ENCODE results near the gene OTUB2. TPM values are rescaled to one million over a fixed set of nuclear protein-coding genes. Genes with fewer than 3 reads are reported as not detected.
A peak's percentile ranks its signal among the peaks of the same experiment; 100 is the strongest.

The OTUB2 gene
- total RNA-seq, 1 donor from 2014 or later, result 1.9 TPM

GRCh38 chr14:93986955-93987354 lies 39.2 kb upstream of the OTUB2 start:
- no peak for DNase-seq
- Histone ChIP-seq H3K4me3 (no peak overlapping the region), H3K9me3 (no peaks in the 10 kb centered on the region), H3K27me3 (ENCODE audit: low read depth) (peaks cover 5% of the 10 kb centered on the region), H3K36me3 (no peaks in the 10 kb centered on the region), H3K4me1 (no peaks in the 10 kb centered on the region), H3K27ac (no peak overlapping the region)
- intact Hi-C loops (cut with DNase I), result no loop called here
- TF ChIP-seq, protein P1, sequence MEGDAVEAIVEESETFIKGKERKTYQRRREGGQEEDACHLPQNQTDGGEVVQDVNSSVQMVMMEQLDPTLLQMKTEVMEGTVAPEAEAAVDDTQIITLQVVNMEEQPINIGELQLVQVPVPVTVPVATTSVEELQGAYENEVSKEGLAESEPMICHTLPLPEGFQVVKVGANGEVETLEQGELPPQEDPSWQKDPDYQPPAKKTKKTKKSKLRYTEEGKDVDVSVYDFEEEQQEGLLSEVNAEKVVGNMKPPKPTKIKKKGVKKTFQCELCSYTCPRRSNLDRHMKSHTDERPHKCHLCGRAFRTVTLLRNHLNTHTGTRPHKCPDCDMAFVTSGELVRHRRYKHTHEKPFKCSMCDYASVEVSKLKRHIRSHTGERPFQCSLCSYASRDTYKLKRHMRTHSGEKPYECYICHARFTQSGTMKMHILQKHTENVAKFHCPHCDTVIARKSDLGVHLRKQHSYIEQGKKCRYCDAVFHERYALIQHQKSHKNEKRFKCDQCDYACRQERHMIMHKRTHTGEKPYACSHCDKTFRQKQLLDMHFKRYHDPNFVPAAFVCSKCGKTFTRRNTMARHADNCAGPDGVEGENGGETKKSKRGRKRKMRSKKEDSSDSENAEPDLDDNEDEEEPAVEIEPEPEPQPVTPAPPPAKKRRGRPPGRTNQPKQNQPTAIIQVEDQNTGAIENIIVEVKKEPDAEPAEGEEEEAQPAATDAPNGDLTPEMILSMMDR (IDR thresholded peaks at IDR 0.05), result no peak
- peak in 1 of 2 donors; percentile 24 for ATAC-seq

DNA sequence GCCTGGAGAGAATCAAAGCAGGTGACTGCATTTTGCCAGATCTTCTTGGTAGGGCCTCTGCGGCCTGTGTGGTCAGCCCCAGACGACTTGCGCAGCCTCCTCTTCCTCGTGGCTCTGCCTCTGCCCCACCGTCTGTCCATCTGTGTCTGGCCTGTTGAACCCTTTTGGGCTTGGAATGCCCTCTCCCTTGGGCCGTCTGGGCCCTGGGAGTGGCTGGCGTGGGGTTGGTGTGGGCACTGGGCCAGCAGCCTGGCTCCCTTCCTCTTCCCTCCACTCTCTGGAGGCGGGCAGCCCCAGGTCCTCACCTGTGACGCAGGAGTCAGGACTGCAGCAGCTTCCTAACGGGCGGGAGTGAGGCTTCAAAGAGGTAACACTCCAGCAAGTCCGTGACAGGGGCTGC lies 38.8 kb upstream of the OTUB2 start:
- Histone ChIP-seq H3K9me3 (no peaks in the 10 kb centered on the region), H3K4me3 (no peak overlapping the region), H3K27me3 (ENCODE audit: low read depth) (peaks cover 5% of the 10 kb centered on the region), H3K4me1 (no peaks in the 10 kb centered on the region), H3K27ac (no peak overlapping the region), H3K36me3 (no peaks in the 10 kb centered on the region)
- TF ChIP-seq, protein P1 (IDR thresholded peaks at IDR 0.05), result no peak
- intact Hi-C loops (cut with DNase I), result no loop called here
- ATAC-seq (no peak), DNase-seq (no peak)

DNA sequence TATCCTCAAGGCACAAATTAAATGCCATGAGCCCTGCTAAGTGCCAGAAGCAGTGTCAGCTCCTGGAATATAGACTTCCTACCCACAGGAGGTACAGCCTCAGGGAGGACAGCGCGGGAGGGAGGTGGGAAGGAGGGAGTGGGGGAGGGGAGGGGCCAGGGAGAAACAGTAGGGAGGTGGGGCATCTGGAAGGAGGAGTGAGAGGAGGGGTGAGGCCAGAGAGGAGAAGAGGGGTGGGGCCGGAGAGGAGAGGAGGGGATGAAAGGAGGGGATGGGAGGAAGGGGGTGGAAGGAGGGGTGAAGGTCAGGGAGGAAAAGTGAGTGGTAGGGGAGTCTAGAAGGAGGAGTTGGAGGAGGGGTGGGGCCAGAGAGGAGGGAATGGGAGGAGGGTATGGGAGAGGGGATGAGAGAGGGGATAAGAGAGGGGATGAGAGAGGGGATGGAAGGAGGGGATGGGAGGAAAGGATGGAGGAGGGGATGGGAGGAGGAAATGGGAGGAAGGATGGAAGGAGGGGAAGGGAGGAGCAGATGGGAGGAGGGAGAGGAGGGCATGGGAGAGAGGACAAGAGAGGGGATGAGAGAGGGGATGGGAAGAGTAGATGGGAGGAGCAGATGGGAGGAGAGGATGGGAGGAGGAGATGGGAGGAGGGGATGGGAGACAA lies 38.2 kb upstream of the OTUB2 start:
- no peaks in the 10 kb centered on the region for H3K9me3 ChIP-seq
- H3K27me3 ChIP-seq (ENCODE audit: low read depth), result peaks cover 5% of the 10 kb centered on the region
- H3K36me3 ChIP-seq, result no peaks in the 10 kb centered on the region
- TF ChIP-seq, protein P1 (IDR thresholded peaks at IDR 0.05), result no peak
- H3K4me3 ChIP-seq, result no peak overlapping the region
- intact Hi-C loops (cut with DNase I), result no loop called here
- DNase-seq, result no peak
- no peaks in the 10 kb centered on the region for H3K4me1 ChIP-seq
- no peak overlapping the region for H3K27ac ChIP-seq
- no peak for ATAC-seq

DNA sequence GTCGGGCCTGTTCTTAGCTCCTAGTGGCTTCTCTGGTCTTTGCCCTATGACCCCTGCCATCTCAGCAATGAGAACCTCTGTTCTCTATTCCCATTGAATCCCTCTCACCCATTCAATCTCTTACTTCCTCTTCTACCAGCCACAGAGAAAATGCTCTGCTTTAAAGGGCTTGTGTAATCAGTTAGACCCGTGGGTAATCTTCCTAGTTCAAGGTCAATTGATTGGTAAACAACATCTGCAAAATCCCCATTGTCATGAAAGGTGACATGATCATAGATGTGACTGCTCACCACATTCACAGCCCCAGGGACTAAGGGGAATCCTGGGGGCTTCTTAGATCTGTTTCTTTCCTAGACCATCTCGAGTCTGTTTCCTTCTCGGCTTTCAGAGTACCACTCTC lies 36.2 kb upstream of the OTUB2 start:
- intact Hi-C loops (cut with DNase I), result no loop called here
- ATAC-seq, result no peak
- no peaks in the 10 kb centered on the region for H3K4me1 ChIP-seq

GRCh38 chr14:93991212-93991611 lies 34.9 kb upstream of the OTUB2 start:
- peaks cover 8% of the 10 kb centered on the region for H3K27me3 ChIP-seq (ENCODE audit: low read depth)
- no peaks in the 10 kb centered on the region for H3K36me3 ChIP-seq
- no peak for DNase-seq
- H3K27ac ChIP-seq, result no peak overlapping the region
- H3K9me3 ChIP-seq, result no peaks in the 10 kb centered on the region
- TF ChIP-seq, protein P1 (IDR thresholded peaks at IDR 0.05), result no peak
- ATAC-seq, result no peak
- H3K4me3 ChIP-seq, result no peak overlapping the region
- intact Hi-C loops (cut with DNase I), result no loop called here
- H3K4me1 ChIP-seq, result no peaks in the 10 kb centered on the region

More for the DNA sequence above, 36.2 kb upstream of the OTUB2 start:
- H3K9me3 ChIP-seq, result no peaks in the 10 kb centered on the region
- no peak for DNase-seq
- no peak overlapping the region for H3K4me3 ChIP-seq
- H3K36me3 ChIP-seq, result no peaks in the 10 kb centered on the region
- TF ChIP-seq, protein P1 (IDR thresholded peaks at IDR 0.05), result no peak
- no peak overlapping the region for H3K27ac ChIP-seq
- H3K27me3 ChIP-seq (ENCODE audit: low read depth), result no peaks in the 10 kb centered on the region

All from lower lobe of right lung (tissue), 2 donors.